ENCODE measurements around the gene ERG.

Gene ERG

GRCh38 chr21:38355353-38355752 lies 142.9 kb downstream of the ERG start:
- DNase-seq = no peak

GRCh38 chr21:38354746-38355145 lies 143.5 kb downstream of the ERG start:
- no peak for DNase-seq

GRCh38 chr21:38354231-38354630 lies 144.0 kb downstream of the ERG start:
- no peak for DNase-seq

GRCh38 chr21:38352536-38353219 lies 145.6 kb downstream of the ERG start:
- DNase-seq = peak; percentile 33

GRCh38 chr21:38351961-38352521 lies 146.2 kb downstream of the ERG start:
- no peak for DNase-seq

GRCh38 chr21:38351176-38351959 lies 146.9 kb downstream of the ERG start:
- no peak for DNase-seq

- DNase-seq = no peak
Observed at GRCh38 chr21:38350684-38351083, 147.6 kb downstream of the ERG start.

GRCh38 chr21:38349977-38350376 lies 148.3 kb downstream of the ERG start:
- no peak for DNase-seq

- no peak for DNase-seq
Observed at GRCh38 chr21:38349111-38349746, 149.0 kb downstream of the ERG start.

- no peak for DNase-seq
Observed at GRCh38 chr21:38346286-38346685, 152.0 kb downstream of the ERG start.

- DNase-seq = peak; percentile 24
Observed at GRCh38 chr21:38343691-38344090, 154.6 kb downstream of the ERG start.

- no peak for DNase-seq
Observed at GRCh38 chr21:38342739-38343138, 155.5 kb downstream of the ERG start.

- no peak for DNase-seq
Observed at GRCh38 chr21:38341546-38342012, 156.7 kb downstream of the ERG start.

GRCh38 chr21:38340131-38340530 lies 158.1 kb downstream of the ERG start:
- no peak for DNase-seq

- DNase-seq = no peak
Observed at GRCh38 chr21:38337793-38338192, 160.5 kb downstream of the ERG start.

- DNase-seq = no peak
Observed at GRCh38 chr21:38334866-38335265, 163.4 kb downstream of the ERG start.

- no peak for DNase-seq
Observed at GRCh38 chr21:38333301-38334272, 164.7 kb downstream of the ERG start.

GRCh38 chr21:38330666-38331065 lies 167.6 kb downstream of the ERG start:
- no peak for DNase-seq

Data from T1000 (cell line).